NCI-H1048 (cell line): ENCODE results near the gene NPIPB2.
"Not testable (repeated sequence)": the region's sequence is repeated elsewhere in the genome, so short reads cannot be mapped to it uniquely, and the experiment has no call there.

Experiments used
- DNase-seq: peaks from one replicate; lab custom pipeline; 2025; lab: John Stamatoyannopoulos, UW

The NPIPB2 gene

DNA sequence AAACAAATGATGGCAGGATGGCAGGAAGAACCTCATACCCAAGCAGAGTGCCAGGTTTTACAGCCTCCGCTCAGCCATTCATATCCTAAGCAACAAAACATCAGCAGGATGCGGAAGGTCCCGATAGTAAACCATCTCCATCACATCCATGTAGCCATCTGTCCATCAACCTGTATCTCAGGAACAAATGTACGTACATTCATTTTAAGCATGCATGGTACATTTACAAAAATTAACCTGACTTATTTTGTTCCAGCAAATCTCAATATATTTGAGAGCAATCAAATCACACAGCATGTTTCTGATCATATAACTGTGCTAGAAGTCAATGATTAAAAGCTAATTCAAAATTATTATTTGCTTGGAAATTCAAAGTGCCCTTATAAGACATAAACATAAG lies at the start of gene NPIPB2:
Gene NPIPB2, minus strand, starts transcription at position 101 of the 400 bp plus-strand sequence. Its CDS starts 0 bp downstream, at position 101.
- DNase-seq, result not testable (repeated sequence)

- no peak for DNase-seq
Observed at GRCh38 chr16:11990702-11991390, 49.0 kb upstream of the NPIPB2 start.

DNA sequence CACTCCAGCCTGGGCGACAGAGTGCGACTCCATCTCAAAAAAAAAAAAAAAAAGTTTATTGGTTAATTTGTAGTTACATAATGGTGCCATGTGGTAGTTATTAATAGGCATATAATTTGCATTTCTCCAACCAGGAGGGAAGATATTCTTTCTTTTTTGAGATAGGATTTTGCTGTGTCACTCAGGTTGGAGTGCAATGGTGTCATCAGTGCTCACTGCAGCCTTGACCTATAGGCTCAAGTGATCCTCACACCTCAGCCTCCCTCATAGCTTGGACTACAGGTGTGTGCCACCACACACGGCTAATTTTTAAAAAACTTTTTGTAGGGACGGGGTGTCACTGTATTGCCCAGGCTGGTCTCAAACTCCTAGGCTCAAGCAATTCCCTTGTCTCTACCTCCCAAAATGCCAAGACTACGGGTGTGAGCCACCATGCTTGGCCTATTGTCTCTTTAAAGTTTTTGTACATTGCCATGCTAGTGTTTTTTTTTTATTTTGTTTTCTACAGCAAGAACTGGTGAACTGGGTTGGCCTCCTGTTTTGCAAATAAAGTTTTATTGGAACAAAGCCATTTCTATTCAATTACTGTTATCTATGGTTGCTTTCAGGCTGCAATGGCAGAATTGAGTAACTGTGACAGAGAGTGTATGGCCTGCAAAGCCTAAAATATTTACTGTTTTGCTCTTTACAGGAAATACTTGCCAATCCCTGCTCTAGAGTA lies 46.6 kb upstream of the NPIPB2 start:
- DNase-seq, result no peak

DNA sequence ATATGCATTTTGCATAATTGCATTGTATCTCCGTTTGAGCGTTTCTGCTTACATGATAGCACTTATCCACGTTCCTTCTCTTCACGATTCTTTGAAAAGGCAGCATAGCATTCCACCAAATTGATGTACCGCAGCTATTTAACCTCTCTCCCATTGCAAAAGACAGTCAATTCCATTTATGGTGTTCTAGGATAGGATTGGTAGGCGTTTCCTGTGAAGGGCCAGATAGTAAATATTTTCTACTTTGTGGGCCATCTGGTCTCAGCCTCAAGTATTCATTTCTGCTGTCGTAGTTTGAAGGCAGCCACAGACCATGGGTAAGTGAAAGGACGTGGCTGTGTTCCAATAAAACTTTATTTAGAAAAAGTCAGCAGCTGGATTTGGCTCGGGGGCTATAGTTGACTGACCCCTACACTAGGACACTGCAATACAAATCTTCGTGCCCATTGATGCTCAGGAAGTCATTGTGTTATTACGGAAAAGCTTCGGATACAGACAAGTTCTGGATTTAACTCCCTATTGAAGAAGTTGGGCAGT lies 44.7 kb upstream of the NPIPB2 start:
- no peak for DNase-seq

DNA sequence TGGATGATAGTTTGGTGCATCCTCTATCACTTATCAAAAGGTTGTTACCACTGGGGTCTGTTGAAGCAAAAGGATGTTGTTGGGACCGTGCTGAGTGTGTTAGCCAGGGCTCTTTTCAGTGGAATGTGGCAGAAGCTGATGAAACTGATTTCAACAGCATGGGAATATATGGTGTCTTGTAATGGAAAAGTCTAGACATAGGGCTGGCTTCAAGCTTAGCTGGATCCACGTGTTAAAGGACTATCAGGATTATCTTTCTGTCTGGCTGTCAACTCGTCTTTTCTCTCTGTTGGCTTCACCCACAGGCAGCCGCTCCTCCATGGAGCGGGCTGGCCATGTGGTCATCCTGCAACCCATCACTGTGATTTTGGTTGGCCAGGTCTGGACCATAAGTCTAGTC lies 43.4 kb upstream of the NPIPB2 start:
- DNase-seq, result no peak

- DNase-seq, result no peak
Observed at GRCh38 chr16:11980136-11980844, 38.4 kb upstream of the NPIPB2 start.

DNA sequence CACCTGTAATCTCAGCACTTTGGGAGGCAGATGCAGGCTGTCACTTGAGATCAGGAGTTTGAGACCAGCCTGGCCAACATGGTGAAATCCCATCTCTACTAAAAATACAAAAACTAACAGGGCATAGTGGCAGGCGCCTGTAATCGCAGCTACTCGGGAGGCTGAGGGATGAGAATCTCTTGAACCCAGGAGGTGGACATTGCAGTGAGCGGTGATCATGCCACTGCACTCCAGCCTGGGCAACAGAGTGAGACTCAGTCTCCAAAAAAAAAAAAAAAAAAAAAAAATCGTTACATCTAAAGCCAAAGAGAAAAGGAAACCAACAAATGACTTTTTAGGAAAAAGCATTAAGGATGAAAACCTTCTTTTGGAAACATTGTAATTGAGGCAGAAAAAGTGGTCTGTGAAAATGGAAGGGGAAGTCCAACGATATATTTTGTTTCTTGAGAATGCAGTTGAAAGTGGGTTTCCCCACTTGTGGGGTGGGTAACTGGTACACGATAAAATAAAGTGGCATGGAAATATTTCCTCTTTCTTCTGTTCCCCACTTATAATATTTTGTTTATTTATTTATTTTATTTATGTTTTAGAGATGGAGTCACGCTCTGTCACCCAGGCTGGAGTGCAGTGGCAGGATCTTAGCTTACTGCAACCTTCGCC lies 37.3 kb upstream of the NPIPB2 start:
- no peak for DNase-seq

DNA sequence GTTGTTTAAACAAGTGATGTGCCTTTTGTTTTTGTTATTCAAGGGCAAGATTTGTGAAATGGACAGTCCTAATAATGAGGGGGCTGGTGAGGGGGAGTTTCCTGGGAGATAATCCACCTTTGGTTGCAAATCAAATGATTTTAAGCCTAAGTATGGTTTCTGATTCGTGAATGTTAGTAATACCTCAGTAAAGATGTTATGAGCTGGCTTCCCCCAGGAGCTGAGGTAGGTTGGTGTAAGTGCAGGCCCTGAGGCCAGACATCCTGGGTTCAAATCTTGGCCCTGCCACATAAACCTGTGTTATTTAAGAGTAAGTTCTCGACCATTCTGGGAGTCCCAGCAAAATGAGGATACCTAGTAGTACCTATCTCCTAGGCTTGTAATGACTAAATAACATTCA lies 36.2 kb upstream of the NPIPB2 start:
- no peak for DNase-seq

- DNase-seq, result no peak
Observed at GRCh38 chr16:11977376-11978041, 35.7 kb upstream of the NPIPB2 start.

GRCh38 chr16:11976850-11977375 lies 35.1 kb upstream of the NPIPB2 start:
- DNase-seq, result no peak

GRCh38 chr16:11973070-11973469 lies 31.2 kb upstream of the NPIPB2 start:
- DNase-seq, result no peak

DNA sequence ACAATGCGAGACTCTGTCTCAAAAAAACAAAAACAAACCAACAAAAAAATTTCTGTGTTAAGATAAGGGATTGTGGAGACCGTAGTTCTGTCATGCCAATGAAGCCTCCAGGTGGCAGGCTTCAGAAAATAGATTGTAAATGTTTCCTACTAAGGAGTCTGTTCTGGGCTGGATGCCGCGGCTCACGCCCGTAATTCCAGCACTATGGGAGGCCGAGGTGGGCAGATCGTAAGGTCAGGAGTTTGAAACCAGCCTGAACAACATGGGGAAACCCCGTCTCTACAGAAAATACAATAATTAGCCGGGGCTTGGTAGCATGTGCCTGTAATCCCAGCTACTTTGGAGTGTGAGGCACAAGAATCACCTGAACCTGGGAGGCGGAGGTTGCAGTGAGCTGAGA lies 30.3 kb upstream of the NPIPB2 start:
- DNase-seq, result no peak

- DNase-seq, result not testable (repeated sequence)
Observed at GRCh38 chr16:11970292-11970691, 28.4 kb upstream of the NPIPB2 start.

- no peak for DNase-seq
Observed at GRCh38 chr16:11968577-11968976, 26.7 kb upstream of the NPIPB2 start.

GRCh38 chr16:11967195-11967911 lies 25.5 kb upstream of the NPIPB2 start:
- DNase-seq, result no peak

DNA sequence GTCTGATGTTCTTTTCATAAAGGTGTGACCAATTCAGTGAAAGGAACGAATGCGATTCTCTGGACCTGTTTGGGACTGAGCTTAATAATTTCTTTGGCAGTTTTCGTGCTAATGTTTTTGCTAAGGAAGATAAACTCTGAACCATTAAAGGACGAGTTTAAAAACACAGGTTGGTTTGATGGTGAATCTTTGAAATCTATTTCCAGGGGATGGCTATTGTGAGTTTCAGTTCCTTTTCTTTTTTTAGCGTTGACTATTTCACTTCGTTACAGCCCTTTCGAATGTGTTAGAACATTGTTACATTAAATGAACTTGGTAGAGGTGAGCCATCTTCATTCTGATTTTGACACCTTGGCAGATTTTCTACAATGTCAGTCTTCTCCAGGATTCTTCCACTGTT lies 24.3 kb upstream of the NPIPB2 start:
- no peak for DNase-seq

DNA sequence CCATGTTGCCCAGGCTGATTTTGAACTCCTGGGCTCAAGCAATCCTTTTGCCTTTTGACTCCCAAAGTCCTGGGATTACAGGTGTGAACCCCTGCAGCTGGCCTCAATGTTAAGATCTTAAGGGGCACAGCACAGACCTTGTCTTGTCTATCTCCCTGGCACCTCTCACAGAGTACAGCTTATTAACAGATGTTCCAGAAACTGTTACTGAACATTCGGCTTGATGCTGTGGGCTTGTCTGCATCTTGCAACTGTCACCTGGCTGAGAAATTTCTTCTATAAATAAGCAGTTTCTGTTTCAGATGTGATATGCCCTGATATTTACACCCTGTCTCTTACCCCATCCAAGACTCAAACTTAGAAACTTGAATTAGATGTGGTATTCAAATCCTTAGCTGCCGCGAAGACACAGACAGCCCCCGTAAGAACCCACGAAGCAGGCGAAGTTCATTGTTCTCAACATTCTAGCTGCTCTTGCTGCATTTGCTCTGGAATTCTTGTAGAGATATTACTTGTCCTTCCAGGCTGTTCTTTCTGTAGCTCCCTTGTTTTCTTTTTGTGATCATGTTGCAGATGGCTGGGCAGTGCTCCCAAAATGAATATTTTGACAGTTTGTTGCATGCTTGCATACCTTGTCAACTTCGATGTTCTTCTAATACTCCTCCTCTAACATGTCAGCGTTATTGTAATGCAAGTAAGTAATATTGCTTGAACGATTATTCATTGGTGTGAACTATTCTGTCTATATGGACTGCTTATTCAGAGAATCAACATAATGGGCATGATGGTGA lies 23.1 kb upstream of the NPIPB2 start, which contains the start of gene TNFRSF17:
Gene TNFRSF17, plus strand, starts transcription at position 450 of the 791 bp plus-strand sequence. Its CDS starts 115 bp downstream, at position 565.
- no peak for DNase-seq

- no peak for DNase-seq
Observed at GRCh38 chr16:11963706-11964105, 21.9 kb upstream of the NPIPB2 start.

- DNase-seq, result not testable (repeated sequence)
Observed at GRCh38 chr16:11962978-11963377, 21.1 kb upstream of the NPIPB2 start.

DNA sequence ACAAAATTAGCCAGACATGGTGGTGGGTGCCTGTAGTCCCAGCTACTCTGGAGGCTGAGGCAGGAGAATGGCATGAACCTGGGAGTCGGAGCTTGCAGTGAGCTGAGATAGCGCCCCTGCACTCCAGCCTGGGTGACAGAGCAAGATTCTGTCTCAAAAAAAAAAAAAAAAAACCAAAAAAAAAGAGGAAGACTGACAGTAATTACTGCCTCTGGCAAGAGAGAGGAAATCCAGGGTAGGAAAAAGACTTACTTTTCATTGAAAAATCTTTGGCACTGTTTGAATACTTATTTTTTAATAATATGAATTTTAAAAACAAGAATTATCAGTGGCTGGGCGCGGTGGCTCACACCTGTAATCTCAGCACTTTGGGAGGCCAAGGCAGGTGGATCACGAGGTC lies 20.6 kb upstream of the NPIPB2 start:
- DNase-seq, result not testable (repeated sequence)
